Subcutaneous abdominal adipose tissue (tissue), 5 donors: Measurements from ENCODE around the gene PACRG.

ENCODE experiments used
- H3K27ac ChIP-seq: one replicate; pipeline ENCODE4 v1.7.0; 2013; ENCODE audit warnings: low read depth, mild to moderate bottlenecking, inconsistent platforms, low read length, moderate library complexity
- H3K27me3 ChIP-seq, 5 donors: one replicate each; pipeline ENCODE4 v1.7.0; 2013; ENCODE audit warnings: low read length in 5 of 5, inconsistent platforms in 1 of 5; ENCODE audit not compliant: control insufficient read depth in 5 of 5, insufficient read depth in 4 of 5
- H3K36me3 ChIP-seq, 5 donors: one replicate each; pipeline ENCODE4 v1.7.0; 2013; ENCODE audit warnings: low read length in 5 of 5; ENCODE audit not compliant: control insufficient read depth in 5 of 5, insufficient read depth in 5 of 5
- H3K4me1 ChIP-seq, 5 donors: one replicate each; pipeline ENCODE4 v1.7.0; 2013; ENCODE audit warnings: low read length in 5 of 5, mild to moderate bottlenecking in 3 of 5, moderate library complexity in 1 of 5; ENCODE audit not compliant: control insufficient read depth in 5 of 5, insufficient read depth in 5 of 5
- H3K4me3 ChIP-seq, 5 donors: one replicate each; pipeline ENCODE4 v1.7.0; 2013; ENCODE audit warnings: low read length in 5 of 5, low read depth in 1 of 5
- H3K9ac ChIP-seq, 5 donors: one replicate each; pipeline ENCODE4 v1.7.0; 2013; ENCODE audit warnings: low read length in 5 of 5, mild to moderate bottlenecking in 4 of 5, moderate library complexity in 3 of 5
- H3K9me3 ChIP-seq, 5 donors: one replicate each; pipeline ENCODE4 v1.7.0; 2013; ENCODE audit warnings: low read length in 5 of 5; ENCODE audit not compliant: control insufficient read depth in 5 of 5
- donor health status: healthy.
- donor health status: healthy.
- donor health status: healthy.
- donor health status: healthy.
- donor health status: healthy.

The PACRG gene

DNA sequence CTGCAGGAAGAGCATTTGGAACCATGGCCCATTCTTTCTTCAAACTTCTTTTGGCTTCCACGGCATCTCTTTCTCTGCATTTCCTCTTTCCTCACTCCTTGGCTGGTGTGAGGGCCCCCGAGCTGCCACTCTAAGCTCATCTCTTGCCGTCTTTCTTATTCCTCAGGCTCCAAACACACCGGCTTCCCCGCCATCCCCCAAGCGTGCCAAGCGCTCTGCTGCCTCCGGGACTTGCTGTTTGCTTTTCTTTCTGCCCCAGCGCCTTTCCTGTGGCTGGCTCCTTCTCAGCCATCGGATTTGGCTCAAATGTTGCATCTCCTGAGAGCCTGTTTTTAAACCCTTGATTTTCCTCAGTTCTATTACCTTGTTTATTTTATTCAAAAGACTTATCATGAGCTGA lies 172.7 kb downstream of the PACRG start:
- H3K36me3 ChIP-seq: no peaks in the 10 kb centered on the region
- H3K4me3 ChIP-seq: no peak overlapping the region
- H3K27me3 ChIP-seq: peaks cover 0 to 2% (median 0%) of the 10 kb centered on the region in 5 donors
- no peak overlapping the region for H3K27ac ChIP-seq
- H3K4me1 ChIP-seq: no peaks in the 10 kb centered on the region
- H3K9me3 ChIP-seq: peaks cover 0 to 2% (median 0%) of the 10 kb centered on the region in 5 donors
- no peak overlapping the region for H3K9ac ChIP-seq

DNA sequence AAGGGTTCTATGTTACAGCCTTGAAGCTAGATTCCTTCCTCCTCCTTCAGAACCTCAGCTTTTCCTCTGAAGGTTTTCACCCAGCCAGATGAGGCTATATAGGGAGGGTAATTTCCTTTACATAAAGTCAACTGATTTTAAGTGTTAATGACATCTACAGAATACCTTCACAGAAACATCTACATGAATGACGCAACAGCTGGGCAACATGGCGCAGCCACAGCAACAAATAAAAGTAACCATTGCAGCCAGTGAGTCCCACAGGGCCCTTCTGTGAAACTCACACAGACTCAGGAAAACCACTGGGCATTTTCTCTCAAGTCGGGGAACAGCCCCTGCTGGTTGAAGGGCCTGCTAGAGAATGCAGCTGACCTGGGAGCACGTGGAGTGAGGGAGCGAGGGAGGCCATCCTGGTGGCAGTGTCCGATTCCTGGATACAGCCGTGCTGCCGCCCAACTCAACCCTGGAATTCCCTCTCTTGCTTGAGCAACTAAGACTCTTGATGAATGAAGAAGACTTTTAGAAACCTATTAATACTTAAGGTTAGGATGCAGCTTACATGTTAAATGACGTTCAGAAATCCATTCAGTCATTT lies 176.4 kb downstream of the PACRG start:
- no peak overlapping the region for H3K9ac ChIP-seq
- peaks cover 0 to 2% (median 0%) of the 10 kb centered on the region in 5 donors for H3K27me3 ChIP-seq
- H3K4me1 ChIP-seq: no peaks in the 10 kb centered on the region
- H3K9me3 ChIP-seq: peaks cover 0 to 4% (median 0%) of the 10 kb centered on the region in 5 donors
- no peak overlapping the region for H3K4me3 ChIP-seq
- no peaks in the 10 kb centered on the region for H3K36me3 ChIP-seq
- no peak overlapping the region for H3K27ac ChIP-seq

DNA sequence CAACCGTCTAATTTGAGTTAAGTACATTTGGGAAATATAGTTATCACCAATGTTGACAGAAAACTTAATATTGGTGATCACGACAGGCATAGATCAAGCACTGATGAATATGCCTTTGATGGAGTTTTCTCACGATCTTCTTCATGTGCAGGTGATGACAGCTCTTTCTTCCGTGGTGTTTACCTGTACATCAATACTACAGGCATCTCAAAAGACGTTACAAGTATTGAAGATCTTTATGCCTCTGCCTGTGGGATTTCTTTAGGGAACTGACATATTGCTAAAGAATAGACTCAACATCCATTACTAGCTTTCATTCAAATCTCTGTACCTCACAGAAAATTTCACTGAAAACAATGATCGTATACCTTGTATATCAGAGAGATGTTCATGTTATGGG lies 178.7 kb downstream of the PACRG start:
- Histone ChIP-seq H3K27me3 (no peaks in the 10 kb centered on the region), H3K4me3 (no peak overlapping the region), H3K36me3 (no peaks in the 10 kb centered on the region), H3K27ac (no peak overlapping the region), H3K9me3 (peaks cover 0 to 3% (median 0%) of the 10 kb centered on the region in 5 donors), H3K4me1 (no peaks in the 10 kb centered on the region), H3K9ac (no peak overlapping the region)

DNA sequence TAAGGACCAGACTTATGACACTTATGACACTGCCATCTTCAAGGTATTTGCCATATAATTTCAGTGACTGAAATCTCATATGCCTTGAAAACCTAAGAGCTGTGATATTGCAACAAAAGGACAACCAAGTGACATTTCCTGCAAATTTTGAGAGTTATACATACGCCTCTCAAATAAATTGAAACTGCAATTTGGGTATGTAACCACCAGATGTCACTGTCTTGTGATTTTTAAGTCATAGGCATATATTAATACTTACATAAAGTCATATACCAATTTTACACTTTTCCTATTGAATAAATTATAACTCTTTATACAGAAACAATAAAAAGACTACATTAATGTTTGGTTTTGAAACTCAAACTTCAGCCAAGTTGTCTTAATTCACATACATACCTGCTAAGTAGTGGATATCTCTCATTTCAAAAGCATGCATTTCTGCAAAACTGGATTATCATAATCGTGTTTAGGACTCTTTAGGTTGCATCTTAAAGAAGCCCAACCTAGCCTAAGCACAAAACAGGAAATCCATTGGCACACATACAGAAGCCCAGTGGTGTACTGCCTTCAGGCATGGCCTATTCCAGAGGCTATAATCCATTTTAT lies 180.2 kb downstream of the PACRG start:
- no peak overlapping the region for H3K9ac ChIP-seq
- no peak overlapping the region for H3K4me3 ChIP-seq
- H3K9me3 ChIP-seq: peaks cover 0 to 3% (median 0%) of the 10 kb centered on the region in 5 donors
- H3K4me1 ChIP-seq: no peaks in the 10 kb centered on the region
- H3K27ac ChIP-seq: no peak overlapping the region
- H3K36me3 ChIP-seq: no peaks in the 10 kb centered on the region
- no peaks in the 10 kb centered on the region for H3K27me3 ChIP-seq

DNA sequence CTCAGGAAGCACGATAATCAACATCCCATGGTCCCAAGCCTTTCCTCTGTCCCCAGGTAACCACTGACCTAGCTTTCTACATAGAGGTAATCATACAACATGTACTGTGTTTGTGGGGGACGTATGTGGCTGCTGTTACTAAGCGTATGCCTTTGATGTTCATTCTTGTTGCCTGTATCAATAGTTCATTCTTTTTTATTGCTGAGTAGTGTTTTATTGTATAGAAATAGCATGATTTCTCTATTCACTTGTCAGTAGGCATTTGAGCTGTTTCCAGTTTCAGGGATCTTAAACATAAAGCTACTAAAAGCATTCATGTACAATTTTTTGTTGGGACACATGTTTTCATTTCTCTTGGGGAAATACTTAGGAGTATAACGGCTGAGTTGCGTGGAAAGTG lies 185.4 kb downstream of the PACRG start:
- Histone ChIP-seq H3K36me3 (no peaks in the 10 kb centered on the region), H3K27me3 (no peaks in the 10 kb centered on the region), H3K9me3 (no peaks in the 10 kb centered on the region), H3K27ac (no peak overlapping the region), H3K9ac (no peak overlapping the region), H3K4me1 (peaks cover 0 to 1% (median 0%) of the 10 kb centered on the region in 5 donors), H3K4me3 (no peak overlapping the region)

DNA sequence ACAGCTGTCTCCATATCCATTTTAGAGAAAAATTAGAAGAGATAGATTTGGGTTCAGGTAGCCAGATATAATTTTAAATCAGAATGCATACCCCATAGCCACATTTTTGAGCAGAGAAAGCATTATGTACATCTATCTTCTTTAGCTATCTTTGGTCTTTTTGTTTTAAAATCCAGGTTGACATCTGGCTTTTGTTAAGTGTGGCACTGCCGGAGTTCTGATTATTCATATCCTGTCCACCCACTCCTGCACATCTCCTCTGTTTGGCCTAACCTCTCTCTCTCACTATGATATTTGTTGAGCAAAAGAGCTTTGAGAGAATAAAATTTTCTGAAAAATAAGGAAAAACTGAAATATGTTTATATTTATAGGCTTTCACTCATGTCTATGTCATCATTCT lies 189.7 kb downstream of the PACRG start:
- Histone ChIP-seq H3K27me3 (peaks cover 0 to 2% (median 0%) of the 10 kb centered on the region in 5 donors), H3K9ac (no peak overlapping the region), H3K9me3 (no peaks in the 10 kb centered on the region), H3K4me1 (peaks cover 0 to 5% (median 0%) of the 10 kb centered on the region in 5 donors), H3K27ac (no peak overlapping the region), H3K4me3 (no peak overlapping the region), H3K36me3 (no peaks in the 10 kb centered on the region)

DNA sequence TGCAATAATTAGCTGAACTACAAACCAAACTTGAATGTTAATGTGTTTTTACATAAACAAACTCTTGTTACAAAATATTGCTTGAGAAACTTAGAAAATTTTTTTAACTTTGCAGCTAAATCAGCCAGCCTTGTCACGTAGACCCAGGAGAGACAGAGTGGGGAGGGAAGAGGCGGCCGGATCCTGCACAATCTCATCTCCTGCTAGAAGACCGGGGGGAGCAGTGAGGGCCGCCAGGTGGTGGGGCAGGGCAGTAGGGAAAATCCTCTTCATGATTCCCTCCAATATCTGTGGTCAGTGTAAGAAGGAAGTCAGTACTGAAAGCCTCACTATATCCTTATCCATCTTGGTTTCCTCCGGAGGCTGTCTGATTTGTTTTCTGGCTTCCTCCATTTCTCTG lies 193.3 kb downstream of the PACRG start:
- H3K9ac ChIP-seq: no peak overlapping the region
- no peaks in the 10 kb centered on the region for H3K36me3 ChIP-seq
- peaks cover 0 to 5% (median 0%) of the 10 kb centered on the region in 5 donors for H3K4me1 ChIP-seq
- peaks cover 0 to 11% (median 4%) of the 10 kb centered on the region in 5 donors for H3K9me3 ChIP-seq
- peaks cover 0 to 2% (median 0%) of the 10 kb centered on the region in 5 donors for H3K27me3 ChIP-seq
- H3K27ac ChIP-seq: no peak overlapping the region
- no peak overlapping the region for H3K4me3 ChIP-seq

DNA sequence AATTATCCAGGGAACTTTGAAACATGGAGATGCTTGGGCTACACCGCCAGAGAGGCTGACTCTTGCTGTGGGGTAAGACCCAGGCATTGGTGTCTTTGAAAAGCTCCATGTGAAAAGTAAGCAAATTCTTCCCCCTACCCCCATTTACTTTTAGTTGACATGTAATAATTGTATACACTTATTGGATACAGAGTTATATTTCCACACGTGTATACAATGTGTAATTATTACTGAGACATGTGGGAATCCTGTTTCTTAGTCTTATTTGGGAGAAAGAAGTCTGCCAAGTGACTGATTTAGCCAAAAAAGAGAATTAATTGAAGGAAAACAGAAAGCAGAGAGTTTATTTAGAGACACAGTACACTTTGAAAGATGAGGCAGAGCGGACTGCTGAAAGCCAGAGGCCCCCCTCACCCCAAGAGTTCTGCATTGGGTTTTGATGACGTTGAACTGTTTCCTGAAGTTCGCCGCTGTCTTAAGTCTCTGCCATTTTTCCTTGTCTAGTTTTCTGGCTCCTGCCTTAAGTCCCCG lies 193.8 kb downstream of the PACRG start:
- Histone ChIP-seq H3K9ac (no peak overlapping the region), H3K4me3 (no peak overlapping the region), H3K9me3 (peaks cover 0 to 11% (median 4%) of the 10 kb centered on the region in 5 donors), H3K36me3 (no peaks in the 10 kb centered on the region), H3K27ac (no peak overlapping the region), H3K4me1 (peaks cover 0 to 5% (median 0%) of the 10 kb centered on the region in 5 donors), H3K27me3 (peaks cover 0 to 2% (median 0%) of the 10 kb centered on the region in 5 donors)

DNA sequence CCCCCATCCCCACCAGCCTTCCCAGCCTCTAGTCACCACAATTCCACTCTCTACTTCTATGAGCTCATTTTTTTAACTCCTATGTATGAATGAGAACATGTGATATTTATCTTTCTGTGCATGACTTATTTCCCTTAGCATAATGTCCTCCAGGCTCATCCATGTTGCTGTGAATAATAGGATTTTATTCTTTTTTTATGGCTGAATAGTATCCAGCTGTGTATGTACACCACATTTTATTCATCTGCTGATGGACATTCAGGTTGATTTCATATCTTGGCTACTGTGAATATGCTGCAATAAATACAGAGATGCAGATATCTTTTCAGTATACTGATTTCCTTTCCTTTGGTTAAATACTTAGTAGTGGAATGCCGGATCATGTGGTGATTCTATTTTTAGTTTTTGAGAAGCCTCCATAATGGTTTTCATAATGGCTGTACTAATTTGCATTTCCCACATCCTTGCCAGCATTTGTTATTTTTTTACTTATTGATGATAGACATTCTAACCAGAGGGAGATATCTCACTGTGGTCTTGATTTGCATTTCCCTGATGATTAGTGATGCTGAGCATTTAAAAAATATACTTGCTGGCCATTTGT lies 194.9 kb downstream of the PACRG start:
- peaks cover 0 to 5% (median 0%) of the 10 kb centered on the region in 5 donors for H3K4me1 ChIP-seq
- no peaks in the 10 kb centered on the region for H3K36me3 ChIP-seq
- no peak overlapping the region for H3K9ac ChIP-seq
- H3K27ac ChIP-seq: no peak overlapping the region
- H3K27me3 ChIP-seq: peaks cover 0 to 2% (median 0%) of the 10 kb centered on the region in 5 donors
- H3K4me3 ChIP-seq: no peak overlapping the region
- H3K9me3 ChIP-seq: peaks cover 0 to 16% (median 4%) of the 10 kb centered on the region in 5 donors

DNA sequence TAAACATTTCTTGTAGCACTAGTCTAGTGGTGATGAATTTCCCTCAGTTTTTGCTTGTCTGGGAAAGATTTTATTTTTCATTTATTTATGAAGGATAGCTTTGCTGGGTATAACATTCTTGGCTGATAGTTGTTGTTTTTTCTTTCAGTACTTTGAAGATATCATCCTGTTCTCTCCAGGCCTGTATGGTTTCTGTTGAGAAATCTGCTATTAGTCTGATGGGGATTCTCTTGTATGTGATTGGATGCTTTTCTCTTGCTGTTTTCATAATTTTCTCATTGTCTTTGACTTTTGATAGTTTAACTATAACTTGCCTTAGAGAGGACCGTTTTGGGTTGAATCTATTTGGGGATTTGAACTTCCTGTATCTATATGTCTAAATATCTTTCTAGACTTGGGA lies 207.1 kb downstream of the PACRG start:
- H3K9me3 ChIP-seq: peaks cover 8 to 31% (median 15%) of the 10 kb centered on the region in 5 donors
- H3K27ac ChIP-seq: no peak overlapping the region
- H3K27me3 ChIP-seq: no peaks in the 10 kb centered on the region
- no peaks in the 10 kb centered on the region for H3K36me3 ChIP-seq
- no peak overlapping the region for H3K9ac ChIP-seq
- H3K4me1 ChIP-seq: no peaks in the 10 kb centered on the region
- H3K4me3 ChIP-seq: no peak overlapping the region
